Epithelial cell of proximal tubule (primary cell): Measurements from ENCODE around the gene CYP2D6. TPM values are rescaled to one million over a fixed set of nuclear protein-coding genes. Genes with fewer than 3 reads are reported as not detected.

Experiments
- DNase-seq: peaks from one replicate; pipeline ENCODE4 v3.0.0-alpha.2; 2011; ENCODE audit warnings: low read depth
- H3K4me3 ChIP-seq: 2 replicates; pipeline ENCODE4 v1.5.1; 2011; ENCODE audit warnings: low read depth, mild to moderate bottlenecking, low read length
- CTCF ChIP-seq: conservative IDR thresholded peaks from 2 replicates; pipeline ENCODE4 v1.5.1; 2012; ENCODE audit warnings: low read depth, mild to moderate bottlenecking, low read length
- total RNA-seq: library from RNA; depleted of rRNA; stranded (reverse); fragments of >200 nt; gene quantifications from 2 replicates; pipeline ENCODE4 v1.2.3, GENCODE V29; 2015

CYP2D6 gene
- total RNA-seq, 1 donor from 2014 or later = 0.29 TPM

GRCh38 chr22:42083119-42083518, 47.5 kb downstream of the CYP2D6 start:
- no peak overlapping the region for H3K4me3 ChIP-seq
- no peak for TF ChIP-seq CTCF
- DNase-seq = no peak

DNA sequence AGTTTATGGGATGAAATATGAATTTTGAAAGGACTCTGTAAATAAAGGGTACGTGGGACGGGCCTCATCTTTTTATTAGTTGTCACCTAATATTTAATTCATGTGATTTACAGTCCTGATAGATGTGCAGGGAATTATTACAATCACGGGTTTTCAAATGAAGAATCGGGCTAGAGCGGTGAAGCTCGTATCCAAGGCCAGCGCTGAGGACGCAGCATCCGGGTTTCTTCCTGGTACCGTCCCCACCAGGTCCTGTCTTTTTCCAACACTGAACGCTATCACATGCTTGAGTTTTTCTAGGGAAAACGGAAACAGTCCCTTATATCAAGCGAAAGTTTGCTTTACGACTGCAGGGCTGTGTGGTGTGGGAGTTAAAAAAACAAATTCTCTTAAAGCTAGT, 50.3 kb downstream of the CYP2D6 start:
- no peak for TF ChIP-seq CTCF
- peak overlapping the region; percentile 58 for H3K4me3 ChIP-seq
- no peak for DNase-seq

DNA sequence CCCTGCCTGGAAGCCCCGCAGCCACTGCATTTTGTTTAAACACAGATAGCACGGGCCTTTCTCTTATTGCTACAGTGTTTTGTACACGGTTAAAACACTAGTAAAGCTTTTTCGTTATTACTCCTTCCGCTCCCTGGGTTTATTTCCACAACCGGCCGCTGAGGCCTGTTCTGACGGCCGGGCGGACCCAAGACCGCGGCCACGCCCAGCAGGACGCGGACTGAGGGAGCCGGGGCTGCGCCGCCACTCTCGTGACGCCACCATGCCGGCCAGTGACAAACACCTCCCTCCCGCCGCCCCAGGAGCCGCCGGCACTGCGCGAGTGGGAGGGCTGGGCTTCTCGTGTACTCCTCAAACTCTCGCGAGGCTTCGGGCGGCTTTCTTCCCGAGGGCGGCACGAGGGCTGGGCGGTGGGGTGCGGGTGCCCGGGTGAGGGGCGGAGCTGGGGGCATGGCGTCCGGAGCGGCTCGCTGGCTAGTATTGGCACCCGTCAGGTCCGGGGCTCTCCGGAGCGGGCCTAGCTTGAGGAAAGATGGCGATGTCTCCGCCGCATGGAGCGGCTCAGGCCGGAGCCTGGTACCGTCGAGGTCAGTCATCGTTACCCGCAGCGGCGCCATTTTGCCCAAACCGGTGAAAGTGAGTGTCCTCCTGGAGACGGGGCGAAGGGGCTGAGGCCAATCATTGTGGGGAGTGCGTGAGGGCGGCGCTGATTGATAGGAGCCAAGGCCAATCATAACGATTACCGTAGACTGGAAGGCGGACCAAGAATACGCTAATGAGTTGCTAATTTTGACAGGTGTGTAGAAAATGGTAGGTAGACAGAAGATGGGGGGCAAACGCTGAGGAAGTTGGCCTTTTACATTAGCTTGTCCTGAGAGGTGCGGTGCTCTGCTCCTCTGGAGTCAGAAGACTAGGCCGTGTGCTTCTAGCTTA, 51.0 kb downstream of the CYP2D6 start, which contains the start of gene SMDT1:
SMDT1 (plus strand) TSS at position 382 of the 933 bp plus-strand sequence; CDS start at position 451, 69 bp downstream.
- peak within 1 kb of the TSS; percentile 58 for H3K4me3 ChIP-seq
- peak; percentile 84 for DNase-seq
- TF ChIP-seq CTCF = no peak

DNA sequence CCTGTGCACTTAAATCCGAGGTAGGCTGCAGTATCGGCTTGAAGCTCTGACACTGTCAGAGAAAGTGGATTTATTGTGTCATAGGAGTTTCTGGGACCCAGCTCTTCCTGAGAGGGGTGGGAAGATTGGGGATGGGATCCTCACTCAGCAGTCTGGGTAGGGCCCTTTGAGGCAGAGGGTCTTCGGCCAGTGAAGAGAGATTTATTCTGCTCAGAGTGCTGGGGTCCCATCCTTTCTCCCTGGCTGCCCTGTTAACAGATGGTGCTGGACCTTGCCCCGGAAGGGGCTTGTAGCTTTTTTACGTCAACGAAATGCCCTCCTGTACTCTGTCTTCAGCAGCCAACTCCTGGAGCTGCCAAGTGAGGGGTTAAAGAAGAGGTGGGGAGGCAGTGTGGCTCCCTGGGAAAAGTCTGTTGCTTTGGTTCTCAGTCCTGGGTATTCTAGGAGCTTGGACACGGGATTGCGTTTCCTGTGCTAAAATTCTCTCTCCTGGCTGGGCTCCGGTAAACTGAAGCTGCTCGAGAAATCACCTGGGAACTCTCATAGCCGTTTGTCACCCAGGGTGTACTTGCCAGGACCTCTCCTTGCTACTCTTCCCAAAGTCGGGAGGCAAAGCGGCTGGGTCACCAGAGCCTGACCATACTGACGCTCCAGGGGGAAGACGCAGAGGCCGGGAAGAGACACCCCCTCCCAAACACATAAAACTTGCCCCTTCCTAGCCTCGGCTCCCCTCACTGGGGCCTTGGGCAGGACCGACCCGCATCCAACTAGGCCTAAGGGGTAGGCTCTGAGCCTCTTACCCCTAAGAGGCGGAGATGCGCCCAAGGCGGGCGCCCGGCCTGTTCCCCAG, 51.9 kb downstream of the CYP2D6 start:
- peak overlapping the region; percentile 58 for H3K4me3 ChIP-seq
- TF ChIP-seq CTCF = no peak
- no peak for DNase-seq

DNA sequence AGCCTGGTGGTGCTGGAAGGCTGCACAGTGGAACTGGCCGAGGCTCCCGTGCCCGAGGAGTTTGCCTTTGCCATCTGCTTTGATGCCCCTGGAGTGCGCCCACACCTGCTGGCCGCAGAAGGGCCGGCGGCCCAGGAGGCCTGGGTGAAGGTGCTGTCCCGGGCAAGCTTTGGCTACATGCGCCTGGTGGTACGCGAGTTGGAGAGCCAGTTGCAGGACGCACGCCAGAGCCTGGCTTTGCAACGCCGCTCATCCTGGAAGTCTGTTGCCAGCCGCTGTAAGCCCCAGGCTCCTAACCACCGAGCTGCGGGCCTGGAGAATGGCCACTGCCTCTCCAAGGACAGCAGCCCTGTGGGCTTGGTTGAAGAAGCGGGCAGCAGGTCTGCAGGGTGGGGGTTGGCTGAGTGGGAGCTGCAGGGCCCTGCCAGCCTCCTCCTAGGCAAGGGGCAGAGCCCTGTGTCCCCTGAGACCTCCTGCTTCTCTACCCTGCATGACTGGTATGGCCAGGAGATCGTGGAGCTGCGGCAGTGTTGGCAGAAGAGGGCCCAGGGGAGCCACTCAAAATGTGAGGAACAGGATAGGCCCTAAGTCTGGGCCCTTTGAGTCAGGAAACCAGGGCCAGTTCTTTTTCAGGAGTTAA, 53.0 kb downstream of the CYP2D6 start:
- no peak for TF ChIP-seq CTCF
- DNase-seq = no peak
- no peak overlapping the region for H3K4me3 ChIP-seq

GRCh38 chr22:42076764-42077485, 53.7 kb downstream of the CYP2D6 start:
- DNase-seq = no peak
- no peak overlapping the region for H3K4me3 ChIP-seq
- no peak for TF ChIP-seq CTCF
